Adipocyte (in vitro differentiated cells): ENCODE measurements around the gene UGT1A6.

Experiments used
- DNase-seq: peaks from one replicate; pipeline ENCODE4 v3.0.0-alpha.2; 2015; ENCODE audit warnings: low read depth
- H3K27me3 ChIP-seq: replicated peaks from 2 replicates; pipeline ENCODE4 v1.7.0; 2013; ENCODE audit warnings: mild to moderate bottlenecking, low read length, moderate library complexity; ENCODE audit not compliant: control insufficient read depth, insufficient read depth
- H3K36me3 ChIP-seq: 2 replicates; pipeline ENCODE4 v1.7.0; 2013; ENCODE audit warnings: low read length, mild to moderate bottlenecking, moderate library complexity; ENCODE audit not compliant: control insufficient read depth, insufficient read depth, severe bottlenecking
- H3K4me1 ChIP-seq: 2 replicates; pipeline ENCODE4 v1.7.0; 2013; ENCODE audit warnings: mild to moderate bottlenecking, low read length, moderate library complexity; ENCODE audit not compliant: control insufficient read depth, insufficient read depth
- H3K4me3 ChIP-seq: 2 replicates; pipeline ENCODE4 v1.7.0; 2013; ENCODE audit warnings: mild to moderate bottlenecking, low read length, moderate library complexity
- H3K9ac ChIP-seq: 2 replicates; pipeline ENCODE4 v1.7.0; 2013; ENCODE audit warnings: mild to moderate bottlenecking, low read length, moderate library complexity
- H3K9me3 ChIP-seq: 2 replicates; pipeline ENCODE4 v1.7.0; 2013; ENCODE audit warnings: mild to moderate bottlenecking, low read length, moderate library complexity; ENCODE audit not compliant: control insufficient read depth

The UGT1A6 gene

GRCh38 chr2:233756429-233757081 lies 63.9 kb downstream of the UGT1A6 start:
- H3K4me3 ChIP-seq: no peak overlapping the region
- DNase-seq: no peak
- no peaks in the 10 kb centered on the region for H3K36me3 ChIP-seq
- no peak overlapping the region for H3K9ac ChIP-seq
- H3K4me1 ChIP-seq: peaks cover 7% of the 10 kb centered on the region
- no peaks in the 10 kb centered on the region for H3K27me3 ChIP-seq
- peaks cover 4% of the 10 kb centered on the region for H3K9me3 ChIP-seq

- no peak for DNase-seq
- Histone ChIP-seq H3K4me1 (peaks cover 9% of the 10 kb centered on the region), H3K9me3 (peaks cover 4% of the 10 kb centered on the region), H3K36me3 (no peaks in the 10 kb centered on the region), H3K9ac (no peak overlapping the region), H3K27me3 (no peaks in the 10 kb centered on the region), H3K4me3 (no peak overlapping the region)
Observed at GRCh38 chr2:233758141-233758540, 65.5 kb downstream of the UGT1A6 start.

- peak; percentile 30 for DNase-seq
- H3K9ac ChIP-seq: no peak overlapping the region
- peaks cover 9% of the 10 kb centered on the region for H3K4me1 ChIP-seq
- H3K36me3 ChIP-seq: no peaks in the 10 kb centered on the region
- H3K9me3 ChIP-seq: no peaks in the 10 kb centered on the region
- H3K4me3 ChIP-seq: no peak overlapping the region
- no peaks in the 10 kb centered on the region for H3K27me3 ChIP-seq
Observed at GRCh38 chr2:233758849-233759248, 66.2 kb downstream of the UGT1A6 start.

- no peak within 1 kb of the TSS for H3K9ac ChIP-seq
- H3K9me3 ChIP-seq: no peaks in the 10 kb centered on the region
- H3K27me3 ChIP-seq: no peaks in the 10 kb centered on the region
- H3K4me1 ChIP-seq: peaks cover 19% of the 10 kb centered on the region
- DNase-seq: no peak
- no peaks in the 10 kb centered on the region for H3K36me3 ChIP-seq
- H3K4me3 ChIP-seq: no peak within 1 kb of the TSS
Observed at GRCh38 chr2:233760043-233760442, 67.4 kb downstream of the UGT1A6 start, which contains the start of gene UGT1A1. UGT1A1 (plus strand) TSS chr2:233760270; CDS start chr2:233760288, 18 bp downstream.

GRCh38 chr2:233761040-233761769 lies 68.5 kb downstream of the UGT1A6 start:
- Histone ChIP-seq H3K27me3 (no peaks in the 10 kb centered on the region), H3K4me1 (peaks cover 19% of the 10 kb centered on the region), H3K9me3 (no peaks in the 10 kb centered on the region), H3K9ac (no peak overlapping the region), H3K4me3 (no peak overlapping the region), H3K36me3 (no peaks in the 10 kb centered on the region)
- DNase-seq: peak; percentile 33

GRCh38 chr2:233764264-233764663 lies 71.6 kb downstream of the UGT1A6 start:
- no peaks in the 10 kb centered on the region for H3K27me3 ChIP-seq
- peaks cover 19% of the 10 kb centered on the region for H3K4me1 ChIP-seq
- H3K9ac ChIP-seq: no peak overlapping the region
- H3K9me3 ChIP-seq: no peaks in the 10 kb centered on the region
- no peak overlapping the region for H3K4me3 ChIP-seq
- DNase-seq: peak; percentile 52
- H3K36me3 ChIP-seq: no peaks in the 10 kb centered on the region

GRCh38 chr2:233764761-233765160 lies 72.1 kb downstream of the UGT1A6 start:
- Histone ChIP-seq H3K27me3 (no peaks in the 10 kb centered on the region), H3K4me3 (no peak overlapping the region), H3K9ac (no peak overlapping the region), H3K9me3 (no peaks in the 10 kb centered on the region), H3K36me3 (no peaks in the 10 kb centered on the region), H3K4me1 (peaks cover 19% of the 10 kb centered on the region)
- DNase-seq: no peak

GRCh38 chr2:233766416-233766815 lies 73.7 kb downstream of the UGT1A6 start:
- H3K9me3 ChIP-seq: no peaks in the 10 kb centered on the region
- no peaks in the 10 kb centered on the region for H3K27me3 ChIP-seq
- no peaks in the 10 kb centered on the region for H3K36me3 ChIP-seq
- H3K9ac ChIP-seq: no peak overlapping the region
- peaks cover 14% of the 10 kb centered on the region for H3K4me1 ChIP-seq
- no peak for DNase-seq
- H3K4me3 ChIP-seq: no peak overlapping the region

- Histone ChIP-seq H3K4me1 (peaks cover 9% of the 10 kb centered on the region), H3K9ac (no peak overlapping the region), H3K27me3 (no peaks in the 10 kb centered on the region), H3K4me3 (no peak overlapping the region), H3K9me3 (no peaks in the 10 kb centered on the region), H3K36me3 (no peaks in the 10 kb centered on the region)
- DNase-seq: no peak
Observed at GRCh38 chr2:233768076-233768475, 75.4 kb downstream of the UGT1A6 start.

- Histone ChIP-seq H3K4me3 (no peak overlapping the region), H3K9me3 (no peaks in the 10 kb centered on the region), H3K9ac (no peak overlapping the region), H3K4me1 (peaks cover 6% of the 10 kb centered on the region), H3K36me3 (no peaks in the 10 kb centered on the region), H3K27me3 (no peaks in the 10 kb centered on the region)
- DNase-seq: no peak
Observed at GRCh38 chr2:233769260-233769659, 76.6 kb downstream of the UGT1A6 start.

- Histone ChIP-seq H3K27me3 (no peaks in the 10 kb centered on the region), H3K9me3 (peaks cover 12% of the 10 kb centered on the region), H3K4me3 (no peak overlapping the region), H3K9ac (no peak overlapping the region), H3K36me3 (no peaks in the 10 kb centered on the region), H3K4me1 (peaks cover 3% of the 10 kb centered on the region)
- no peak for DNase-seq
Observed at GRCh38 chr2:233772153-233772552, 79.5 kb downstream of the UGT1A6 start.
